ENCODE measurements around the gene BTBD2.

BTBD2 gene

GRCh38 chr19:1961000-1961883 is 54.3 kb downstream of the BTBD2 start:
- no peak overlapping the region for H3K9ac ChIP-seq (ENCODE audit: low read length)
- H3K27me3 ChIP-seq (ENCODE audit: control insufficient read depth, insufficient read depth, low read length) = no peaks in the 10 kb centered on the region
- peaks cover 16% of the 10 kb centered on the region for H3K36me3 ChIP-seq (ENCODE audit: control insufficient read depth, insufficient read depth, low read length)
- H3K9me3 ChIP-seq (ENCODE audit: control insufficient read depth, insufficient read depth, low read depth, low read length) = no peaks in the 10 kb centered on the region
- no peak overlapping the region for H3K4me3 ChIP-seq (ENCODE audit: low read depth, low read length)
- H3K27ac ChIP-seq (ENCODE audit: low read depth, low read length) = no peak overlapping the region
- 0 out of 2 replicates have a peak, but pooled peaks cover 3% of the 10 kb centered on the region for H3K4me1 ChIP-seq (ENCODE audit: control insufficient read depth, insufficient read depth, low read length)

DNA sequence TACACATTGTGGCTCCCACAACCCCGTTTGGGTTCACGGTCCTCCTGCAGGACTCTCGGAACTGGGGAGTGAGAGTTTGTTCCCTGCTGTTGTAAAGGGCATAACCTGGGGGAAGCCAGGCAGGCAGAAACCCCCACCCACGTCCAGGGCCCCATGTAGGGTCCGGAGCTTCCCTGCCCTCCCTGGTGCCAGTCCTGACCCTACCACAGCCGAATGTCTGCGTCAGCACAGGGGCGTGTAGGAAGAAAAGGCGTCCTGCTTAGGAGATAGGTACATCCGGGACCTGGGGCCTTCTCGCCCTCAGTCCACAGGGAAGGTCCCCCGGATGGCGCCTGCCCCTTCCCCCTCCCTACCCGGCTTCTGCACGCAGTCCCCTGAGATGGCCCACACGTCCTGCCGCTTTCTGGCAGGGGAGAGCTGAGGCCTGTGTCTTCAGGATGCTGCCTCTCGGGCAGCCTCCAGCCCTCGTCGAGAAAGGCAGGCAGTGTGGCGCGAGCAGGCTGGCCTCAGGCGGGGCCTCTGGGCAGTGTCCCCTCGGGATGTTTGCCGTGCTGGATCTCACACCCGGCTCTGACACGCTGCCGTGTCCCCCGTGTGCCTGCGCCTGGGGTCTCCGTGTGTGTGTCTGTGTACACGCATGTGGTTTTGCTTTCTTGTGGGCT is 55.5 kb downstream of the BTBD2 start:
- Histone ChIP-seq H3K4me3 (ENCODE audit: low read depth, low read length) (no peak overlapping the region), H3K27me3 (ENCODE audit: control insufficient read depth, insufficient read depth, low read length) (no peaks in the 10 kb centered on the region), H3K9ac (ENCODE audit: low read length) (no peak overlapping the region), H3K9me3 (ENCODE audit: control insufficient read depth, insufficient read depth, low read depth, low read length) (no peaks in the 10 kb centered on the region), H3K27ac (ENCODE audit: low read depth, low read length) (no peak overlapping the region), H3K4me1 (ENCODE audit: control insufficient read depth, insufficient read depth, low read length) (0 out of 2 replicates have a peak, but pooled peaks cover 3% of the 10 kb centered on the region), H3K36me3 (ENCODE audit: control insufficient read depth, insufficient read depth, low read length) (peaks cover 12% of the 10 kb centered on the region)

GRCh38 chr19:1957562-1958248 is 57.8 kb downstream of the BTBD2 start:
- H3K27me3 ChIP-seq (ENCODE audit: control insufficient read depth, insufficient read depth, low read length) = no peaks in the 10 kb centered on the region
- no peak overlapping the region for H3K9ac ChIP-seq (ENCODE audit: low read length)
- no peaks in the 10 kb centered on the region for H3K9me3 ChIP-seq (ENCODE audit: control insufficient read depth, insufficient read depth, low read depth, low read length)
- H3K4me1 ChIP-seq (ENCODE audit: control insufficient read depth, insufficient read depth, low read length) = 0 out of 2 replicates have a peak, but pooled peaks cover 3% of the 10 kb centered on the region
- peaks cover 15% of the 10 kb centered on the region for H3K36me3 ChIP-seq (ENCODE audit: control insufficient read depth, insufficient read depth, low read length)
- no peak overlapping the region for H3K4me3 ChIP-seq (ENCODE audit: low read depth, low read length)
- no peak overlapping the region for H3K27ac ChIP-seq (ENCODE audit: low read depth, low read length)

DNA sequence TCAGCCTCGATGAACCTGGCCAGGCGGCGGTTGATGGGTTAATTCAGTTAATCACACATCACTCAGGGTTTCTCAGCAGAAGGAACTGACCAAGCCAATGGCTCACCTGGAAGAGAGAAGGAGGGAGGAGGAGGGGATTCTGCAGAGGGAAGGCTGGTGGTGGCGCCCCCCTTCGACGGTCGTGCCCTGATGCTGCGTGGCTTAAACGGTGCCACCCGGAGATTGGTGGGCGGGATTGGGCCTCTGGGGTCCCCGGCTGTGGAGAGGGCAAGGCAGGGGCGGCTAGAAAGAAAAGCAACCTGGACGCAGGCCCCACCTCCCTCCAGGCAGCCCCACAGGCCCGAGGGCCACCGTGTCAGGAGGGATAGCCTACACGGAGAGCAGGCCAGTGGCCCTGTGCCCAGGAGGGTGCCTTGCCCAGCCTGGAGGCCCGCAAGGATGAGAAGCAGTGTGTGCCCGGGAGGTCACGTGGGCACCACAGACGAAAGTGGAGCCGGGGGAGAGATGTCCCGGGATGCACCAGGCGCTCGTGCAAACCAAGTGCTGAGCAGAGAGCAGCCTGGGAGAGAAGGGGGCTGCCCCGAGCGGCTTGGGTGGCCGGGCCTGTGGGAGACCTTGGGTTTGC is 58.5 kb downstream of the BTBD2 start:
- no peaks in the 10 kb centered on the region for H3K27me3 ChIP-seq (ENCODE audit: control insufficient read depth, insufficient read depth, low read length)
- H3K27ac ChIP-seq (ENCODE audit: low read depth, low read length) = no peak overlapping the region
- 0 out of 2 replicates have a peak, but pooled peaks cover 3% of the 10 kb centered on the region for H3K4me1 ChIP-seq (ENCODE audit: control insufficient read depth, insufficient read depth, low read length)
- H3K36me3 ChIP-seq (ENCODE audit: control insufficient read depth, insufficient read depth, low read length) = peaks cover 16% of the 10 kb centered on the region
- H3K9ac ChIP-seq (ENCODE audit: low read length) = no peak overlapping the region
- H3K9me3 ChIP-seq (ENCODE audit: control insufficient read depth, insufficient read depth, low read depth, low read length) = no peaks in the 10 kb centered on the region
- no peak overlapping the region for H3K4me3 ChIP-seq (ENCODE audit: low read depth, low read length)

DNA sequence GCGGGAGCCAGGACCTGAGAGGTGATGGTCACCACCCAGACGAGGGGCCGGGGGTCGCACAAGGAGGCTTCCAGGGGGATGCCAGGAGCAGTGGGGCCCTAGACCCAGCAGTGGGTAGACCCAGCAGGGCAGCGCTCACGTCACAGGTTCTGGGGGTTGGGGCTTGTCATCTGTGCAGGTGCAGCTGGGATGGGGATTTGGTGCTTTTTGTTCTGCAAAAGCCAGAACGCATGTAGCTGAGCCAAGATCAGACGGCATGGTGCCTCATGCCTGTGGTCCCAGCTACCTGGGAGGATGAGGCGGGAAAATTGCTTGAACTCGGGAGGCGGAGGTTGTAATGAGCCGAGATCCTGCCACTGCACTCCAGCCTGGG is 59.4 kb downstream of the BTBD2 start:
- H3K9me3 ChIP-seq (ENCODE audit: control insufficient read depth, insufficient read depth, low read depth, low read length) = no peaks in the 10 kb centered on the region
- H3K4me3 ChIP-seq (ENCODE audit: low read depth, low read length) = no peak overlapping the region
- no peak overlapping the region for H3K9ac ChIP-seq (ENCODE audit: low read length)
- 0 out of 2 replicates have a peak, but pooled peaks cover 3% of the 10 kb centered on the region for H3K4me1 ChIP-seq (ENCODE audit: control insufficient read depth, insufficient read depth, low read length)
- H3K36me3 ChIP-seq (ENCODE audit: control insufficient read depth, insufficient read depth, low read length) = peaks cover 14% of the 10 kb centered on the region
- H3K27me3 ChIP-seq (ENCODE audit: control insufficient read depth, insufficient read depth, low read length) = no peaks in the 10 kb centered on the region
- H3K27ac ChIP-seq (ENCODE audit: low read depth, low read length) = no peak overlapping the region

GRCh38 chr19:1955171-1956121 is 60.1 kb downstream of the BTBD2 start:
- Histone ChIP-seq H3K36me3 (ENCODE audit: control insufficient read depth, insufficient read depth, low read length) (peaks cover 14% of the 10 kb centered on the region), H3K9me3 (ENCODE audit: control insufficient read depth, insufficient read depth, low read depth, low read length) (no peaks in the 10 kb centered on the region), H3K9ac (ENCODE audit: low read length) (no peak overlapping the region)

DNA sequence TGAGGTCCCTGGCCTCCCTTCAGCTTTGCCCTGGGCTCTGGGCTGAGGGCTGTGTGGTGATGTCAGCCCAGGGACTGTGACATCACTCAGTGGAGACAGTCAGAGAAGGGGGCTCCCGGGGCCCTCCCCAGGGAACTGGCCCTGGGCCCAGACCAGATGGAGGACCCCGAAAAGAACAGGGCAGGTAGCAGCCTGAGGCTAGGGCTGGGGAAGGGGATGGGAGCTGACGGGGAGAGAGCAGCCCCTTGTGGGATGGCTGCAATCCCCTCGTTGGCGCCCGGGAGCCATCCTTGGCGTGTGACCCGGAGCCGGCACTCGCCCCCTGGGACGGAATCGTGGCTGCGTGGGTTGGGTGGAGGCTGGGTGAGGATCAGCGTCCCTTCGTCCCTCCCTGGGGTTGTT is 61.0 kb downstream of the BTBD2 start:
- Histone ChIP-seq H3K9me3 (ENCODE audit: control insufficient read depth, insufficient read depth, low read depth, low read length) (no peaks in the 10 kb centered on the region), H3K36me3 (ENCODE audit: control insufficient read depth, insufficient read depth, low read length) (peaks cover 18% of the 10 kb centered on the region), H3K9ac (ENCODE audit: low read length) (no peak overlapping the region), H3K4me3 (ENCODE audit: low read depth, low read length) (no peak overlapping the region), H3K27me3 (ENCODE audit: control insufficient read depth, insufficient read depth, low read length) (no peaks in the 10 kb centered on the region), H3K4me1 (ENCODE audit: control insufficient read depth, insufficient read depth, low read length) (0 out of 2 replicates have a peak, but pooled peaks cover 3% of the 10 kb centered on the region), H3K27ac (ENCODE audit: low read depth, low read length) (peak overlapping the region; percentile 19; the same call in 1 of the 2 replicates)

More at GRCh38 chr19:1955171-1956121, 60.1 kb downstream of the BTBD2 start:
- peak overlapping the region; percentile 19; the same call in 1 of the 2 replicates for H3K27ac ChIP-seq (ENCODE audit: low read depth, low read length)
- no peaks in the 10 kb centered on the region for H3K27me3 ChIP-seq (ENCODE audit: control insufficient read depth, insufficient read depth, low read length)
- H3K4me1 ChIP-seq (ENCODE audit: control insufficient read depth, insufficient read depth, low read length) = 0 out of 2 replicates have a peak, but pooled peaks cover 3% of the 10 kb centered on the region
- no peak overlapping the region for H3K4me3 ChIP-seq (ENCODE audit: low read depth, low read length)

DNA sequence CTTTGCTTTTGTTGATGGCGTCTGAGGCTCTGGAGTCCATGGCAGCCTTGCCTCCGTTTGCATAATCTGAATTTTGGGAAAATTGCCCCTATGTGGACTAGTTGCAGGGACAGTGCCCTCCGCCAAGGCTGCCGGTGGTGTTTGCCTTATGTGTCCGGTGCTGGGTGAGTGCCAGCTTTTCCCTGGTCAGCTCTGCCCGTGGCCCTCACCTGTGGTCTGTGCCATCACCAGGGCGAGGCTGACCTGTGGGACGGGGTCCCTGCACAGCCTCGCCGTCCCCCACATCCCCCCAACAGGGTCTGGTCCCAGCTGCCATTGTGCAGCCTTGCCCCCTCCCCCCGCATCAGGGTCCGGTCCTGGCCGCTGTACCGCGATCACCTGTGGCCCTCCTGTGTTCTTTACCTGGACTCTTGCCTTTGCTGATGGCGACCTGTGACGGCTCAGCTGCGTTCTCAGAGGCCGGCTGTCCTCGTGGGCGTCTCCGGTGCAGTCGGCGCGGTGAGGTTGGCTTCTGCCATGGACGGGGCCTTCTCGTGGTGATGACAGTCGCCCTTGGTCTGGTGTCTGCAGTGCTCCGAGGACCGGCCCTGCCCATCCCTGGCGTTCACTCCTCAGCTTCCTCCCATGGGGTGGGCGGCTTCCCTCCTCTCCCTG is 61.9 kb downstream of the BTBD2 start:
- Histone ChIP-seq H3K36me3 (ENCODE audit: control insufficient read depth, insufficient read depth, low read length) (peaks cover 24% of the 10 kb centered on the region), H3K4me3 (ENCODE audit: low read depth, low read length) (no peak overlapping the region), H3K4me1 (ENCODE audit: control insufficient read depth, insufficient read depth, low read length) (0 out of 2 replicates have a peak, but pooled peaks cover 3% of the 10 kb centered on the region), H3K9me3 (ENCODE audit: control insufficient read depth, insufficient read depth, low read depth, low read length) (no peaks in the 10 kb centered on the region), H3K27ac (ENCODE audit: low read depth, low read length) (no peak overlapping the region), H3K27me3 (ENCODE audit: control insufficient read depth, insufficient read depth, low read length) (no peaks in the 10 kb centered on the region), H3K9ac (ENCODE audit: low read length) (no peak overlapping the region)

DNA sequence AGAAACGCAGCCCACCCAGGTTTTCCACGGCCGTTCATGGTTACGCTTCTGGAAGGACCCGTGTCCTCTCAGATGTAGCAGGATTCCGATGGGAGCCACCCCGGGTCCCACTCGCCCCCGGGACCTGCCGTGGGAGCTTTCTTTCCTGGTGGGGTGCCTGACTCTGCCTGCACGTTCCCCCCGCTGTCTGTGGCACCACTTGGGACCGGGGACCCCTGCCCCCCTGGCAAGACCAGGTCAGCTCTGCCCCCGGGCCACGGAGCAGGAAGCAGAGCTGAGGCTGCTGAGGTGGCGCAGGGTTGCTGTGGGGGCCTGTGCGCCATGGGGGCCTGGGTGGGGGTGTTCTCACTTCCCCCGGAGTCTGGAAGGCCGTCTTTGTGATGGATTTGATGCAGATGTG is 62.5 kb downstream of the BTBD2 start:
- H3K27me3 ChIP-seq (ENCODE audit: control insufficient read depth, insufficient read depth, low read length) = no peaks in the 10 kb centered on the region
- H3K9me3 ChIP-seq (ENCODE audit: control insufficient read depth, insufficient read depth, low read depth, low read length) = no peaks in the 10 kb centered on the region
- peaks cover 24% of the 10 kb centered on the region for H3K36me3 ChIP-seq (ENCODE audit: control insufficient read depth, insufficient read depth, low read length)
- H3K27ac ChIP-seq (ENCODE audit: low read depth, low read length) = no peak overlapping the region
- H3K9ac ChIP-seq (ENCODE audit: low read length) = no peak overlapping the region
- H3K4me1 ChIP-seq (ENCODE audit: control insufficient read depth, insufficient read depth, low read length) = 0 out of 2 replicates have a peak, but pooled peaks cover 3% of the 10 kb centered on the region
- no peak overlapping the region for H3K4me3 ChIP-seq (ENCODE audit: low read depth, low read length)

Measured in HUES6 (cell line).